Left forelimb (tissue), 1 donor: ENCODE measurements around the gene EML5.

Experiments used
- DNase-seq: peaks from one replicate; pipeline ENCODE4 v3.0.0-alpha.2; 2018; ENCODE audit warnings: low spot score

Gene EML5

DNA sequence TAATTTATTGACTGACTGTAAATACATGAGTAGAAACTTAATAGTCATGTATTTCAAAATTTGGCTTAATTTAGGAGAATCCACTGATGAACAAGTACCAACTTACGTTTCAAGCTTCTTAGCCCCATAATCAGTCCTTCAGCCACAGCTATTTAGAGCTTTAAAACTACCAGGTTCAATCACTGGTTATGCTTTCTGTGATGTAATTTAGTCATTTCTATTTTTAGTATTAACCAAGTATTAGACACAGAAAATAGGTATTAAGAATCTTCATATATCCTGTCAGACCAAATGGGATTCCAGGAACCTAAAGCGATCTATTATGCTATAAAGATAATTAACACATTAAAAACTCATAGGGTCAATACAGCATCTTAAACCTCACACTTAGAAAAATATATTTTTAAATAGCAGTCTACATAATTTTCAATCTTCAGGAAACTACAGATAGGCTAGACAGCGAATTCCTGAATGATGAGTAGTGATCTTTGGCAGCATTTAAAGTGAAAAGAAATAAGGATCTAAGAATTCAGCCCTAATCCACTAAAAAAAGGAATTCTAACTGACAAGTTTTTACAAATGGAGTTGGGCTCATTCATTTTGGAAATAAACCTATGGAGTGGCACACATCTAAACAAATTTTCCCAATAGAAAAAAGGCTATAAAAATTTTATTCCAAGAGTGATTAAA is 178.4 kb downstream of the EML5 start:
- DNase-seq: no peak

DNA sequence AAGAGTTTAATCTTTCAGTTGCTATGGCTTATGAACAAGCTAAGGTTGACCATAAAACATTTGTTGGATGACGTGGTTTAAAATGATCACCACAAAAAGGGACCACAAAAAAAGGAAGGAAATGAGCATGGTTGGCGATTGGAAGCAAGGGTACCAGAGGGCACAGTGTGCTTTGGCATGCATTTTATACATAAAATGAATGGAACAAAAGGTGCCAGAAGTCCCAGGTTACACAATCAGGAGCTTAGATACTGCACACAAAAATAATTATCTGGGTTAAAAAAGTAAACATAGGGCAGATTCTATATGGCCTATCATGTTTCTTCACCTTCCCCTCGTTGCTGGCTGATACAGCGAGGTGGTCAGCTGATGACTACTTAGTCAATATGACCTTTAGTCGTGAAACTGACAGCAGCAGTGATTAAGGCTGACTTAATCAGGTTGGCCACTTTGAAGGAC is 179.2 kb downstream of the EML5 start:
- DNase-seq: no peak

DNA sequence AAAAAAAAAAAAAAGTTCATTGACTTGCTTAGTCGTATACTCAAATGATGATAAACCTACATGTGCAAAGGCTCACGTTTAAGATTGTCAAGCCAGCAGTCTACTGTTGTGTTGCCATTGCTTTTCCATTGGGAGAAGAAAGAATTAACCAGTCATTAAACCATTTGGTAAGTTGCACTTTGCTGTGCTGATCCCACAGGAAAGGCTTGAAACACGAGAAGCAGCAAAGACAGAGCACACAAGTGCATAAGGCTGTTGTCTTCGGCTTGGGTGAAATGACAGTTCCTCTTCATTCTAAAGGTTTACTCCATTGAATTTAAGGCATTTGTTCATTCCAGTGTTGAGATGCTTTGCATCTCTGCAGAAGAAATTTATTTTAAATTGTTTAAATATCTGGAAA is 179.8 kb downstream of the EML5 start:
- no peak for DNase-seq

DNA sequence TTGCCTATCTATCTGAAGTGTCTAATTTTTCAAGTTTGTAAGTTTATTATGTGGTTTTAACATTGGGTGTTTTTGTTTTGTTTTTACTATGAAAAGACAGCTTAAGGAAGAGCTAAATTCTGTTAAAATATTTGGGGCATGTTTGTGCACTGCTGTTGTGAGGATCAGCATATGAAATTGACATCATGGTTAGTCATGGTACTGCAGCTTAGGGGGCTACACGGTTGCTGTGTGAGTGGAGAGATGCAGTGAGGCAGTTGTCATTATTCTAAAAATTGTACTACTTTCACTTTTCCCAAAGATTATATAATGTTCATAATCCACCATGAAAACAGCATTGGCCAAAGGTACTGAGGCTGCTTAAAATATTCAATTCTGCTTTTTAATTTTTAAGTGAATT is 180.9 kb downstream of the EML5 start:
- DNase-seq: no peak

DNA sequence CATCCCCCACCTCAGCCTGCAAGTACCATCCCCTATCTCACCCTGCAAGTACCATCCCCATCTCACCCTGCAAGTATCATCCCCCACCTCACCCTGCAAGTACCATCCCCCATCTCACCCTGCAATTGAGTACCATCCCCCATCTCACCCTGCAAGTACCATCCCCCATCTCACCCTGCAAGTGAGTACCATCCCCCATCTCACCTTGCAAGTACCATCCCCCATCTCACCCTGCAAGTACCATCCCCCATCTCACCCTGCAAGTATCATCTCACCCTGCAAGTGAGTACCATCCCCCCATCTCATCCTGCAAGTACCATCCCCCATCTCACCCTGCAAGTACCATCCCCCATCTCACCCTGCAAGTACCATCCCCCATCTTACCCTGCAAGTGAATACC is 184.9 kb downstream of the EML5 start:
- DNase-seq: no peak

DNA sequence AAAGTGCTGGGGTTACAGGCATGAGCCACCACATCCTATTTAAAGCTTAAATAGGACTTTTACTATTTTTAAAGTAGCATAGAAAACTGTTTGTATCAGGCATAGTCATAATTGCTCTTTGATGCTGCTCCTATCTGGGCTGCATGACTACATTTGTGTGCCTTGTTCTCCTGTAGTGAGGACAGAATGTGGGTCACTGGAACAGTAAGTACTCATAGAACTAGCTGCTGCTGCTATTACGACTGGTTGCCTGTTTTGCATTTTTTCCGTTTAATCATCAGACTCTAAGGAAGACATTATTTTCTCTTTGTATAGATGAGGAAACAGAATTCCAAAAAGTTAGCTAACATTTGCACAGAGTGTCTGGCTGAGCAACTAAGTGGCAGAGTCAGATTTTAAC is 187.2 kb downstream of the EML5 start:
- no peak for DNase-seq

DNA sequence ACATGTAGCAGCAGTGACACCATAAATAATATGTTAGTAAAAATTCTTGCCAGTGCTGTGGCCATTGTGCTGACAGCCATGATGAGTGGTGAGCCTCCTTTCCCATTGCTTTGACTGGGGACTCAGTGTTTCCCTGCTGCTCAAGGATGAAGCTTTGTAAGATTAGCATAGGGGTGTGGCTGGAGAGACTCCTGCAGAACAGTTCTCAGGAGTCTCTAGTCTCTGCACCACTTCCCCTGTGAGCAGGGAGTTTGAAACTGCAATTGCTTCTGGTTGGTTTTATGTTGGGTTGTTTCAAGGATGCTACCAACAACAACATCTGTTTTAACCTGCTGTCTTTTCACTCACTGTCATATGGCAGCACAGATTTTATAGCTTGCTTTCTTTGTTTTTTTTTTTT is 188.5 kb downstream of the EML5 start:
- no peak for DNase-seq

DNA sequence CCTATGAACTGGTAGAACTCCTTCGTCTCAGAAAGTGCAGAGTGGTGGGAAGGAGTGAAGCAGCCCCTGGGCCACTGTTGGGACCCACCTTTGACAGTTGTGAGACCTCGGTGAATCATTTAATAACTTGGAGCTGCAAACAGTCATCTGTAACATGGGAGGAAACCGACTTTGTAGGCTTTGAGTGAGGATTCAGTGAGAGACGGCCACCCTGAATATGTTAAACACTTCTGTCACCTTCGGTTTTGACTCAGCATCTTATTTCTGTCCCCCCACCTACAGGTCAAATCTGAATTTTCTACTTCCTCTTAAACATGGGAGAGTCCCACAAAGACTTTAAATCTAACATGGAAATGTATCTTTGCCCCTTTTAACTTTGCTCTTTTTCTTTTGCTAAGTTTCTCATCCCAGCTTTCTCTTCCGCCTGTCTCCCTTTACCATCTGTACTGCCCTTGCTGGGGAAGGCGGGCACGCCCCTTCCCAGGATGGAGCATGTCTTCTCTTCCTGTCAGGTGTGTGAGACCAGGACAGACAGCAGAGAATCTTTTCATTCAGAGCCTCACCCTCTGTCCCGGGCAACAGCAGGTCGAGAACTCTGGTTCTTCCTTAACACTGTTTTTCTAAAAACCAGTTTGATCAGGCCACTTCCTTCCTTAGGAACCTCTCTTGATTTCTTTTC is 192.9 kb downstream of the EML5 start:
- DNase-seq: no peak

DNA sequence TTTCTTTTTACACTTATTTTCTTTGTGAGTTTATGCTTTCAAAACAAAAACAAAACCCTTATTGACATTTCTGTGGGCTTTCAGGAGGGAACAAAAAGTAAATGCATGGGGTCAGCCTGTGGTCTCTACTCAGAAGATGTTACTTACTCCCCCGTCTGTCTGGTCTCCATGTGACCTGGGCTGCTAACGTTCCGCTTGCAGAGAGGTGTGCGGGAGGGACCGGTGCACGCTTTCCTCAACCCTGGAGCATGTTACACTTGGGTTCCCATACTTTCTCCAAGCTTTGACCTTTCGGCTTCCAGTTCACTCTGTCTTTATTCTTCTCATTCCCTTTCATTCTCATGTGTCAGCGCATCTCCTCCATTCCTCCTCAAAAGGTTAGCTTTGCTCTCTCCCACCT is 193.4 kb downstream of the EML5 start:
- no peak for DNase-seq

DNA sequence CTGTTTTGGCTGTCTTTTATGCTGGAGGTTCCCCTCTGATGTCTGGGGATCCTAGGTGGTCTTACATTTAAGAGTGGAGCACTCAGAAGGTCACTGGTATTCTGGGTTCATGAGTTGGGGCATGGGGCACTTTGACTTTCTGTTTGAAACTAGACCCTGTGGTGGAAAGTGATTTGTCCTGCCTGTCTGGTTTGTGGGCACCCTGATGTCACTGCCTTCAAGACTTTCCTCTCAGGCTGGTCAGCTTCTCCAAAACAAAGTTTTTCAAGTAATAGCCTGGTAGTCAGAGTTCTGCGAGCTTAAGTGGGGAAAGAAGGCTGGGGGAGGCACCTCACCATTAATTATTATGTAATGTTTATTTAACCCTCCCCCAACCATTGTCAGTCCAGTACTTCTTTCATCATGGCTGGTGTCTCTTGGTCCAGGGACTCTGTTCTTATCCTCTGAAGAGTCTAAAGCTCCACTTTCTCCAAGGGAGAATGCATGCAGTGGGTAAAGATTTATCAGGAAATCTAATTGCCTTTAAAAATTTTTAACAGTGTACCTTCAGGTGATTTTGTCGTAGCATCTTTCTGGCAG is 194.6 kb downstream of the EML5 start:
- DNase-seq: no peak

DNA sequence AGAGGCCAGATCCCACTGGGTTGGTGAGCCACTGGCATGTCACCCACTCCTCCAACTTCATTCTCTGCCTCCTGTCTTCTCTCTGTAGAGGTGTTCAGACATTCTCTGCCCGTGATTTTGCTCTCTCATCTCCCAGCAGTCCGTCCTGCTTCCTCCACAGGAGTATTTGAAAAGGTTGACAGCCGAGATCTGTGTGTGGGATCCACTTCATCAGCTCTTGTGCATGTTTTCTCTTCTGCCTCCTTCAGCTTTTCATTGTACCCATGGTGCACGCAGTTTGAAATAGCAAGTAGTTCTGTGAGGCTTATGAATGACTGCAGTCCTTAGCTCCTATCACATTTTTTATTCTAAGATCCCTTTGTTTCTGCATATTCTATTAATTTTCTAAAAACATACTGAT is 195.2 kb downstream of the EML5 start:
- no peak for DNase-seq

DNA sequence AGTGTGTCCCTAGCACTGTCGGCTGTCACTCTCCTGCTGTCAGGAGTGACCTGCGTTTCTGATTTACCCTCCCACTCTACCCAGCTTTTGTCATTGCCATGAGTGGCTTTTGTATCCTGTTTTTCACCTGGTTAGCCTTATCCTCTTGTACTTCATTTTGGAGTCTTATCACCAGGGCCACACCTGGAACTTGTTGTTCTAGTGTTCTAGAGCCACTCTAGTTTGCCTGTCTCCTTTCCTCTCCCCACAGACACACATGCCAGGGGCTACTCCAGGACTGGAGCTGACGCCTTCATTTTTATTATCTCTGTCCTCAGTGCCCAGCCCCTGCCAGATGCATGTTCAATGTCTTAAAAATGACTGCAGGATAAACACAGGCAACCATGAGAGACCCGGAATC is 195.7 kb downstream of the EML5 start:
- DNase-seq: no peak

DNA sequence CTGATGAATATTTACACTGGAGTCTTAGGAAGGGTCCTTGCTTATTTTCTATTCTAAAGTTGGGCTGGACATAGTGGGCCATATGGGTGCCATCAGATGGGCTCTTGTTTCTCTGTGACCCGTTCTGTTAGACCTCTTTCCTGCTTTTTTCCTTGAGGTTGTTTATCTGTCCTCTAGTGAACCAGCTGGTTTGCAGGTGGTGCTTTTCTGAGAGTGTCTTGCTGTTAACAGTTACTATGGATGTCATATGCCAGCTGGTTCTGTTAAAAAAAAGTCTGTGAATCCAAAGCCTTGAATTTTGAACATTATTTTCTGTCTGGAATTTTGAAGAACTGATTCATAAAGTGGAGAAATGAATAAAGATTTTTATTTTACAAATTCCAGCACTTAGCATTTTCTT is 200.7 kb downstream of the EML5 start:
- DNase-seq: no peak

DNA sequence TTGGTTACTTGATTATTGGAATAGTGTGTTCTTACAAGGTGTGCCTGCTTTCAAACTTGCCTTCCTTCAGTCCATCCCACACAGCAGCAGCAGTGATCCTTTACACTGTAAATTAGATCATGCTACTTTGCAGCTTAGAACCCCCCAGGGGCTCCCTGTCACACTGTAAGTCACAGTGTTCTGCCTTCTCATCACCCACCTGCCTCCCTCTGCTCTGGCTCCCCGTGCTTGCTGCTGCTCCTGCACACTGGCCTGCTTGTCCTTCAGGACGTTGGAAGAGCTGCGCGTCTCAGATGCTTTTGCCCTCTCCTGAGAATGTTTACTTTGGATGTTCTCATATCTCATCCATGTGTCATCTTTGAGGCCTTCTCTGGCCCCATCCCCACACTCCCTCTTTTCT is 202.6 kb downstream of the EML5 start:
- DNase-seq: no peak

DNA sequence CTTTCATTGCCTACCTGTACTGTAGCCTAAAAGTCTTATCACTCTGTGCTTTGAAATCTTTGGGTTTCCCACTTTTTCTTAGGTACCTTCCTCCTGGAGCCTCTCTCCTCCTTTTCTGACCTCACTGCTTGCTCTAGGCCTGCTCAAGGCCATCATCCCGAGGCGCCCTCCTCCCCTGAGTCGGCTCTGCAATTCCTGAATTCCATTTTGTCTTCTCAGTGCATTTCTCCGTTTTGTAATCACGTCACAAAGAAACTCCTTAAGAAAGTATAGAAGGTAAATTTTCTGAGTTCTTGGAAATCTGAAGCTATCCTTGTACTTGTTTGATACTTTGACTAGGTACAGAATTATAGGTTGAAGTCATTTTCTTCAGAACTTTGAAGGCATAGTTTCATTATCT is 204.7 kb downstream of the EML5 start:
- DNase-seq: no peak

DNA sequence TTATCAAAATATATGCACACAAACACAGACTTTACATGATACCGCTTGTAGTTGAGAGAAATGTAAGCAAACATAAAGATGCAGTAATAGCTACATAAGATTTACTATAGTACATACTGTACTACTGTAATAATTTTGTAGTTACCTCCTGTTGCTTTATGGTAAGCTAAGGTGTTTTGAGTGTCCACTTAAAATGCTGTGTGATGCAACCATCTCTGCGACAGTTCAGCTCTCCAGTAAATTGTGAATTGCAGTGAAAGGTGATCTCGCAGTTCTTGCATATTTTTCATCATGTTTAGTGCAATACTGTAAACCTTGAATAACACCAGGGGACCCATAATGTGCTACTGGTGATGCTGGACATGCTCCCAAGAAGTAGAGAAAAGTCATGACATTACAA is 208.3 kb downstream of the EML5 start:
- no peak for DNase-seq

DNA sequence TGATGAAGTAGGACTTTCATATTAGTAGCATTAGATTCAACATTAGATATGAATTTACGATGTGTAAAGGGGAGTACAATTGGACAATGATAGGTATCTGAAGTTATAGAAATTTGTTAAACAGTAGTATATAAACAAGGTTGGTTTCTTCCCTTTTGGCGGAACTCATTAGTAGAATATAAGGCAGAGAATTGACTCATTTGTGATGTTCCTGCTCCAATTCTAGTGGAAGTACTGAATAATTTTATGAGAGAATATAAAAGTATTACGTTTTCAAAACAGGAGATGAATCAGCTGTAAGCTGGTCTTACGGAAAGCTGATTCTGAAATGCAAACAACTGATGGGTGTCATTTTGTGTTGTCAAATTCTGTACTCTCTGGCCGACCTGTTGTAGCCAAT is 216.5 kb downstream of the EML5 start:
- DNase-seq: no peak

DNA sequence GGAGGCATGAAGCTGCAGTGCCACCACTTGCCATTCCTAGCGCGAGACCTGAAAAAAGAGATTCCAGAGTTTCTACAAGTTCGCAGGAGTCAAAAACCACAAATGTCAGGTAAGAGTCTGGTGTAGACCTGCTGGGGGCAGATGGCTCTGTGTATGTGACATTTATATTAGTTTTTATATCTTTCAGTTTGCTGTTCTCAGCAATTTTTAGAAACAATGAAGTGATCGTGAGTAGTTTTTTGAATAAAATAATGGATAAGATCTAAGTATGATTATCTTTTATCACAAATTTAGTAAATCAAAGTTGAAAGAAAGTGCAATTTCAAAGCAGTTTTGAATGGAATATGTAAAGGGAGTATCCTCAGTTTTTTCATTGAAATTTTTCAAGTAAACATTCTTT is 220.6 kb downstream of the EML5 start:
- no peak for DNase-seq

DNA sequence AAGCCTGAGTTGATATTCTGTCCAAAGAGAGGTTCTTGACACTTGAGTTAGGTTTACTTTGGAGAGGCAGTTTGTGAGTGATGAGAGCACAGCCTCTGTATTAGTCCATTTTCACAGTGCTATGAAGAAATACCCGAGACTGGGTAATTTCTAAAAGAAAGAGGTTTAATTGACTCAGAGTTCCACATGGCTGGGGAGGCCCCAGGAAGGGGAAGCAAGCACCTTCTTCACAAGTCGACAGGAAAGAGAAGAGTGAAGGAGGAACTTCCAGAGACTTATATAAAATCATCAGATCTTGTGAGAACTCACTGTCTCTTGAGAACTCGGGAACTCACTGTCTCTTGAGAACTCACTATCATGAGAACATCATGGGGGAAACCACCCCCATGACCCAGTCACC is 224.6 kb downstream of the EML5 start:
- DNase-seq: no peak

DNA sequence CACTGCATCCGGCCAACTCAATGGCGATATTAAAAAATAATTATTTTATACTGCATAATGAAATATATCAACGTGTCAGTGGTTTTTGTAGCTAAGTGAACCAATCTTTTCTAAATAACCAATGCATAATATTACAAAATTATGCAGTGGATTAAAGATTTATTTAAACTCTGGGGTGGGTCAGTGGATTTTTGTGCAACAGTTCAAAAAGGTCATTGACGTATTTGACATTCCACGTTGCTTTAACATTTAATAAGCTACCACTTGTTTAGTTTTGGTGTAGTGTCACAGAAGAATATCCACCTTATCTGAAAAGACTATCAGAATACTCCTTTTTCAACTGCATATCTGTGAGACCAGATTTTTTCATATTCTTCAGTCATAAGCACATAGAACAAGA is 227.3 kb downstream of the EML5 start:
- DNase-seq: no peak

DNA sequence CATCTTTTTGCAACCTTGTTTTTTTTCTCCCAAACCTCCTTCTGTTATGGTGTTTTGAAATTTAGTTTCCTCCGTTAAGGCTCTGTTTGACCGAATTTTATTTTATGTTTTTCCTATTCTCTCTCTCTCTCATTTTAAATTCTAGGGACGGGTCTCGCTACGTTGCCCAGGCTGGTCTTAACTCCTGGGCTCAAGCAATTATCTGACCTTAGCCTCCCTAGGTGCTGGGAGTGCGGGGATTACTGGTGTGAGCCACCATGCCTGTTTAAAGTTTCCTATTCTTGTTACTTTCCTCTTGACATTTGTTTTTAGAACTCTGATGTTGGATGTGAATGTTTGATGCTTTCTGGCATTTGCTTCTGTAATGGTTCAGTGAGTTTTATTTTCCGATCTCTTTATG is 228.9 kb downstream of the EML5 start:
- DNase-seq: no peak

DNA sequence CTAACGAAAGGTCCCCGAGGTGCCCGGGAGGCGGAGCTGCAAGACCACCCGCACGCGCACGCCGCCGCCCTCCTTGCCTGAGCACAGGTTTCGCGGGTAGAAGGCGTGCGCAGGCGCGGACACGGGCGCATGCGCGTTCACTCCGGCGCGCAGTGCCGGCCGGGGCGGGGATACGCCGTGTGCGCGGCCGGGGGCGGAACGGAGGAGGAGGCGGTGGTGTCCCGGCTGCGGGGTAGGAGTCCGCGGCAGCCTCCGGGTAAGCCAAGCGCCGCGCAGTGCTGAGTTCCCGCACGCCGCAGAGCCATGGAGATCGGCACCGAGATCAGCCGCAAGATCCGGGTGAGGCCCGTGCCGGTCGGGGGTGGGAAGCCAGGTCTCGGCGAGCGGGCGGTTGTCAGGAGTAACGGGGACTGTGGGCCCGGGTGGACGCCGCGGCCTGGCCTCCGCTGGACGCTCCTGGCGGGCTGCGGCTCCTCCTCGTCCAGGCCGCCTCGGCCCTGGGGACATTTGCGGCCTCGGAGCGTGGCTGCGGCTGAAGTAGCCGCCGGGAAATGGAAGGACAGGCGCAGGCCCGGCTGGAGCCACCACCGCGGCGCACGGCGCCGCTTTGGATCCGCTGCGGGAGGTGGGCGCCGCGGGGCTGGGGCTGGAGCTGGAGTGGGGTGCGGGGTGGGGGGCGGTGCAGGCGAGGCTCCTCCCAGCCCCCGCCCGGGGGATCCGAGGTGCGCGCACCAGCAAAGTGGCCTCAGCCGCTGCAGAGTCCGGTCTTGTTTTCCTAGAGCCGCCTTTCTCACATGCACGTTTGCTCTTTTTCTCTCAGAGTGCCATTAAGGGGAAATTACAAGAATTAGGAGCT is 229.7 kb downstream of the EML5 start, which contains the start of gene ZC3H14:
ZC3H14 (plus strand) TSS at position 207 of the 856 bp plus-strand sequence; CDS start at position 304, 97 bp downstream.
- DNase-seq: peak; percentile 93

DNA sequence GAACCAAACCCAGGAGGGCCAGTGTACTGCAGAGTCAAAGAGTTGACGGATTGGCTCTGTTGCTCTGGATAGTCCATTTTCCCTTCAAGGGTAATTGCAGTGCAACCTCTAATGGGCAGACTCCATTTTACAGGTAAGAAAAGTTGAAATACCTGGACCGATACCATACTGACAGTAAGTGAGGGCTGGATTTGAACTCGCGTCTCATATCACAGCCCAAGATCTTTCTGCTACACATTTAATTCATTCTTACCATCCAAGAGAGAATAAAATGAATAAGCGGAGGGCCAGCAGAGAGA is 230.3 kb downstream of the EML5 start:
- no peak for DNase-seq
